ENCODE results near the gene IGFN1. TPM values are rescaled to one million over a fixed set of nuclear protein-coding genes. Genes with fewer than 3 reads are reported as not detected.

The IGFN1 gene
- total RNA-seq, 1 experiment from 2014 or later = 4.3 TPM

DNA sequence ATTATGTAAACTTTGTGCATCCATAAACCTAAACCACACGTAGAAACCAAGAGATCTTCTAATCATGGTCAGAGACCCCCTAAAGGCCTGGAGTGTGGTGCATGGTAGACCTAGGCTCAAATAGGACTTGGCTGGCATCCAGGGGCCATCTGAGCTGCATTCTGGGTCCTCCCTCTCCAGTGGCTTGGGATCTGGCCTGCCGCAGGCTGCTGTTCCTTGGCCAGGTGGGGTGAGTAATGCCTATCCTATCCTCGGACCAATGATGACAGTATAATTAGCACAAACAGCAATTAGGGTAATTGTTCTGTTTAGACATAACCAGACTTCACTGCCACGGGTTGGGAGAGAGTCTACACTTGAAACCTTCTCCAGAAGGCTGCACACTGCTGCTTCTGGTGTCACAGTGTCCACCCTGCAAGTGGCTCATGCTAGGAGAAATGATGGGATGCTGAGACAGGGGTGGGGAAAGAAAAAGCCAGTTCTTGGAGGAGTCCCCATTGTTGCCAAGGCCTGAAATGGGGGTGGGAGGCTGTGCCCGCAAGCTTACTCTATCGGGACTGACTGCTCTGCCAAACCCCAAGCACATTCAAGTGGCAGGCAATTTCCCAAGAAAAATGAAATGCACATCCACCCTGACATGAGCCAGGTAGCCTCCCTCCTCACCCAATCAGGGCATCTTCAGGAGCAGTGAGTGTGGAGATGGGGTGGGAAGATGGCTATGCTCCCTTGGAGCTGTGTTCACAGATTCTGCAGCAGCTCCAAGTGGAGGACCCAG is 80.2 kb downstream of the IGFN1 start:
- no peak overlapping the region for H3K4me3 ChIP-seq
- no peak overlapping the region for H3K27ac ChIP-seq
- no peak overlapping the region for H2AFZ ChIP-seq
- no peaks in the 10 kb centered on the region for H3K27me3 ChIP-seq (ENCODE audit: insufficient read depth, low read depth)
- peaks cover 34% of the 10 kb centered on the region for H3F3A ChIP-seq (ENCODE audit: insufficient read depth, low read depth)
- H4K20me1 ChIP-seq (ENCODE audit: insufficient read depth) = no peaks in the 10 kb centered on the region
- no peak overlapping the region for H3K4me2 ChIP-seq
- intact Hi-C loops (cut with micrococcal nuclease; ENCODE audit: unreplicated experiment) = no loop called here
- no peaks in the 10 kb centered on the region for H3K9me3 ChIP-seq (ENCODE audit: insufficient read depth, low read depth)
- DNase-seq = no peak
- no TSS peak for BruUV-seq (replicated peaks)
- no peaks in the 10 kb centered on the region for H3K9me2 ChIP-seq (ENCODE audit: insufficient read depth)
- no peak for TF ChIP-seq EZH2 (IDR thresholded peaks at IDR 0.05; ENCODE audit: low read depth)
- TF ChIP-seq, protein P1, sequence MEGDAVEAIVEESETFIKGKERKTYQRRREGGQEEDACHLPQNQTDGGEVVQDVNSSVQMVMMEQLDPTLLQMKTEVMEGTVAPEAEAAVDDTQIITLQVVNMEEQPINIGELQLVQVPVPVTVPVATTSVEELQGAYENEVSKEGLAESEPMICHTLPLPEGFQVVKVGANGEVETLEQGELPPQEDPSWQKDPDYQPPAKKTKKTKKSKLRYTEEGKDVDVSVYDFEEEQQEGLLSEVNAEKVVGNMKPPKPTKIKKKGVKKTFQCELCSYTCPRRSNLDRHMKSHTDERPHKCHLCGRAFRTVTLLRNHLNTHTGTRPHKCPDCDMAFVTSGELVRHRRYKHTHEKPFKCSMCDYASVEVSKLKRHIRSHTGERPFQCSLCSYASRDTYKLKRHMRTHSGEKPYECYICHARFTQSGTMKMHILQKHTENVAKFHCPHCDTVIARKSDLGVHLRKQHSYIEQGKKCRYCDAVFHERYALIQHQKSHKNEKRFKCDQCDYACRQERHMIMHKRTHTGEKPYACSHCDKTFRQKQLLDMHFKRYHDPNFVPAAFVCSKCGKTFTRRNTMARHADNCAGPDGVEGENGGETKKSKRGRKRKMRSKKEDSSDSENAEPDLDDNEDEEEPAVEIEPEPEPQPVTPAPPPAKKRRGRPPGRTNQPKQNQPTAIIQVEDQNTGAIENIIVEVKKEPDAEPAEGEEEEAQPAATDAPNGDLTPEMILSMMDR (conservative IDR thresholded peaks at IDR 0.05) = no peak
- no peaks in the 10 kb centered on the region for H3K36me3 ChIP-seq (ENCODE audit: low read depth)
- ChIA-PET CTCF (no interaction called here), POLR2A (ENCODE audit: unreplicated experiment) (interaction anchor here (0.6 kb wide), 1 partner anchor 1007 kb away, joined by 3 read pairs; no protein-coding TSS in a partner anchor)
- H3K4me1 ChIP-seq (replicated peaks; ENCODE audit: insufficient read depth) = peaks cover 50% of the 10 kb centered on the region
- H3K79me2 ChIP-seq (ENCODE audit: low read depth) = no peaks in the 10 kb centered on the region

DNA sequence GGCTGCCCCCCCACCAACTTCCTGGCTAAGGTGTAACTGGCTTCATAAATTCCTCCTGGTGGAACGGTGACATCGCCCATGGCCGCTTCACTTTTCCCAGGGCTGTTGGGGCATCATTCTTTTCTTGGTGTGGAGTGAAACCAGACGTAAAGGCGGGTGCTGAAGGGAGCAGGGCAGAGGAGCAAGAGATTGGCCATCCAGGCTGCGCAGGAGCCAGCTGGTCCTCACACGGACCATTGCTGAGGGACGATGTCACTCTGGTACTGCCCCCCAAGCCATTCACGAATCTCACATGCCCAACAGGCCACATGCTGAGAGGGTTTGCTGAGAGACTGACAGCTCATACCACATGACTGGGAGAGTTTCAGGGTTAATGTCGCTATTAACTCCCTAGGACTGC is 82.2 kb downstream of the IGFN1 start:
- ChIA-PET POLR2A (ENCODE audit: unreplicated experiment) (no interaction called here), CTCF (no interaction called here)
- Histone ChIP-seq H3K9me2 (ENCODE audit: insufficient read depth) (no peaks in the 10 kb centered on the region), H3K4me1 (replicated peaks; ENCODE audit: insufficient read depth) (peaks cover 50% of the 10 kb centered on the region), H3K9me3 (ENCODE audit: insufficient read depth, low read depth) (no peaks in the 10 kb centered on the region), H3K36me3 (ENCODE audit: low read depth) (no peaks in the 10 kb centered on the region), H3K79me2 (ENCODE audit: low read depth) (no peaks in the 10 kb centered on the region), H3K27ac (no peak overlapping the region), H3K4me3 (no peak overlapping the region), H4K20me1 (ENCODE audit: insufficient read depth) (no peaks in the 10 kb centered on the region), H2AFZ (no peak overlapping the region), H3F3A (ENCODE audit: insufficient read depth, low read depth) (peaks cover 28% of the 10 kb centered on the region), H3K4me2 (no peak overlapping the region), H3K27me3 (ENCODE audit: insufficient read depth, low read depth) (no peaks in the 10 kb centered on the region)
- no peak for TF ChIP-seq EZH2 (IDR thresholded peaks at IDR 0.05; ENCODE audit: low read depth)
- TF ChIP-seq, protein P1 (conservative IDR thresholded peaks at IDR 0.05) = no peak
- DNase-seq = no peak
- intact Hi-C loops (cut with micrococcal nuclease; ENCODE audit: unreplicated experiment) = no loop called here
- no TSS peak for BruUV-seq (replicated peaks)

DNA sequence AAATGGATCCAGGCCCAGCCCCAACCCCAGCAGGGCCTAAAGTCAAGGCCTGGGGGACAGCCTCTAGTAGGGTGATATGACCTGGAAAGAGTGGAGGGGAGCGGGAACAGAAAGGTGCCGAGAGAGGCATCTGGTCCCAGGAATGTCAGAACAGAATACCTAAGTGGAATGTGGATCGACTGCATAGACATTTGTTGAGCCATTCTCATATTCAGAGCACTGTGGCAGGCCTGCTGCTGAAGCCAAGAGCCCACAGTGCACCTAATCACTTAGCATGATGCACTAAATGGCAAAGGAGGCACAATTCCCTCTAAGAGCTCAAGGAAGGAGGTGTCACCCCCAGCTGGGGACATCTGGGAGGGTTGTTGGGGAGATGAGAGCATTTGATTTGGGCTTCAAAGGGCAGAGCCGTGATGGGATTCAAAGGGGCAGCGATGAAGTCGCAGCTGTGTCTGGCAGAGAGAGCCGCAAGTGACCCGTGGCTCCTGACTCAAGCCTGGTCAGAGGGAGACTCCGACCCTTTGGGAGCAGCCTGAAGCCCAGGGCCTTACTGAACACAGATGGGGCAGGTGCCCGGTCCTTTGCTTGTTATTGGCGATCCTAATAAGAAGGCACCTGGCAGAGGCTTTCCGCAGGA is 84.1 kb downstream of the IGFN1 start:
- POLR2A ChIA-PET (ENCODE audit: unreplicated experiment) = interaction anchor here (0.6 to 0.7 kb wide), 2 partner anchors 109 to 125 kb away, joined by 3 to 4 read pairs; no protein-coding TSS in a partner anchor
- CTCF ChIA-PET = interaction anchor here (1.5 kb wide), 1 partner anchor 15 kb away, joined by 5 read pairs; no protein-coding TSS in a partner anchor
- Histone ChIP-seq H3K9me2 (ENCODE audit: insufficient read depth) (no peaks in the 10 kb centered on the region), H3K27me3 (ENCODE audit: insufficient read depth, low read depth) (no peaks in the 10 kb centered on the region), H3K36me3 (ENCODE audit: low read depth) (no peaks in the 10 kb centered on the region), H3K4me1 (replicated peaks; ENCODE audit: insufficient read depth) (peaks cover 33% of the 10 kb centered on the region), H2AFZ (no peak overlapping the region), H3K27ac (peak overlapping the region; percentile 65), H3K79me2 (ENCODE audit: low read depth) (no peaks in the 10 kb centered on the region), H3K9me3 (ENCODE audit: insufficient read depth, low read depth) (no peaks in the 10 kb centered on the region), H3F3A (ENCODE audit: insufficient read depth, low read depth) (peaks cover 21% of the 10 kb centered on the region), H3K4me2 (peak overlapping the region; percentile 57), H4K20me1 (ENCODE audit: insufficient read depth) (no peaks in the 10 kb centered on the region), H3K4me3 (no peak overlapping the region)
- intact Hi-C loops (cut with micrococcal nuclease; ENCODE audit: unreplicated experiment) = loop anchor here (1.0 kb wide), 1 partner anchor 37 kb away; no protein-coding TSS in a partner anchor
- BruUV-seq (replicated peaks) = TSS peak; percentile 76
- peak; percentile 38 to 77 for DNase-seq
- TF ChIP-seq EZH2 (IDR thresholded peaks at IDR 0.05; ENCODE audit: low read depth) = no peak
- TF ChIP-seq, protein P1 (conservative IDR thresholded peaks at IDR 0.05) = no peak
